Endothelial cell of umbilical vein (primary cell): ENCODE results near the gene ANKIB1. TPM values are rescaled to one million over a fixed set of nuclear protein-coding genes. Genes with fewer than 3 reads are reported as not detected.

Experiments used
- BruUV-seq: library from RNA; stranded (reverse); fragments of 400-500 nt; replicated peaks from 2 replicates; lab custom pipeline; 2021; lab: Mats Ljungman, UMichigan
- CTCF ChIA-PET: fragments of 300-600, 350-600 bp; sonication (Branson Sonifier 250); formaldehyde crosslinking; loops from one replicate; lab custom pipeline; 2021; ENCODE audit warnings: antibody characterized with exemption, inconsistent platforms; lab: Charles Lee
- POLR2A ChIA-PET: fragments of 300-600, 350-600 bp; sonication (Branson Sonifier 250); formaldehyde crosslinking; loops from one replicate; lab custom pipeline; 2021; ENCODE audit warnings: antibody characterized with exemption, inconsistent platforms; lab: Charles Lee
- DNase-seq: peaks from one replicate; pipeline ENCODE4 v3.0.0-alpha.2; 2011; ENCODE audit warnings: low read depth, low spot score
- FAIRE-seq: peaks from 2 replicates; lab custom pipeline; 2011; peaks lifted over from hg19 to GRCh38; lab: Jason Lieb, UNC
- H2AFZ ChIP-seq: 2 replicates; pipeline ENCODE4 v1.6.0; 2012; ENCODE audit warnings: low read depth, low read length, control low read depth, inconsistent platforms
- H3K27ac ChIP-seq: 2 replicates; pipeline ENCODE4 v1.5.1; 2011; ENCODE audit warnings: low read depth, mild to moderate bottlenecking, control low read depth, low read length, moderate library complexity; ENCODE audit not compliant: insufficient read depth
- H3K27me3 ChIP-seq, 2 experiments: 2 replicates each; pipeline versions ENCODE4 v1.6.0 to v1.6.1; 2011; ENCODE audit warnings: low read length in 2 of 2, mixed read lengths in 1 of 2; ENCODE audit not compliant: control insufficient read depth in 2 of 2, insufficient read depth in 2 of 2
- H3K36me3 ChIP-seq, 2 experiments: 2 replicates in 1 of 2; 3 replicates in 1 of 2; pipeline ENCODE4 v1.5.1; 2011; ENCODE audit warnings: low read length in 2 of 2, mild to moderate bottlenecking in 1 of 2, moderate library complexity in 1 of 2; ENCODE audit not compliant: control insufficient read depth in 2 of 2, insufficient read depth in 2 of 2; ENCODE audit errors: extremely low read depth in 1 of 2
- H3K4me1 ChIP-seq: 3 replicates; pipeline ENCODE4 v1.5.1; 2011; ENCODE audit warnings: mild to moderate bottlenecking, low read length; ENCODE audit not compliant: control insufficient read depth, insufficient read depth; ENCODE audit errors: extremely low read depth
- H3K4me2 ChIP-seq: 2 replicates; pipeline ENCODE4 v1.6.1; 2011; ENCODE audit warnings: low read length, control low read depth, mixed read lengths; ENCODE audit not compliant: insufficient read depth
- H3K4me3 ChIP-seq, 3 experiments: fragments of 200-600 bp in 1 of 3; sonication (generic), shearing (Covaris generic) in 1 of 3; replicated peaks in 1 of 3; 2 replicates each; pipeline ENCODE4 v1.5.1; 2011 to 2016; ENCODE audit warnings: control low read depth in 3 of 3, low read length in 3 of 3, mild to moderate bottlenecking in 2 of 3, inconsistent platforms in 1 of 3, low read depth in 1 of 3, moderate library complexity in 1 of 3; ENCODE audit not compliant: insufficient read depth in 1 of 3
- H3K79me2 ChIP-seq: 2 replicates; pipeline ENCODE4 v1.6.0; 2012; ENCODE audit warnings: low read length, inconsistent platforms; ENCODE audit not compliant: control insufficient read depth, insufficient read depth
- H3K9ac ChIP-seq: replicated peaks from 2 replicates; pipeline ENCODE3; 2011; ENCODE audit warnings: low read length, control low read depth; ENCODE audit not compliant: insufficient read depth; ENCODE audit errors: extremely low read depth
- H3K9me1 ChIP-seq: replicated peaks from 3 replicates; pipeline ENCODE4 v1.6.0; 2011; ENCODE audit warnings: mild to moderate bottlenecking, low read length; ENCODE audit not compliant: control insufficient read depth, insufficient read depth; ENCODE audit errors: extremely low read depth
- H3K9me3 ChIP-seq: replicated peaks from 2 replicates; pipeline ENCODE4 v1.5.1; 2012; ENCODE audit warnings: low read length, inconsistent platforms; ENCODE audit not compliant: control insufficient read depth, insufficient read depth
- H4K20me1 ChIP-seq: replicated peaks from 2 replicates; pipeline ENCODE3; 2011; ENCODE audit warnings: mild to moderate bottlenecking, low read length; ENCODE audit not compliant: control insufficient read depth, insufficient read depth; ENCODE audit errors: extremely low read depth
- EZH2 ChIP-seq: IDR thresholded peaks from 2 replicates; pipeline ENCODE4 v1.6.1; 2012; ENCODE audit warnings: borderline replicate concordance, low read depth, mild to moderate bottlenecking, moderate library complexity, low read length, inconsistent platforms; ENCODE audit not compliant: severe bottlenecking
- FOS ChIP-seq: IDR thresholded peaks from 2 replicates; pipeline ENCODE4 v1.6.1; 2011; ENCODE audit warnings: mild to moderate bottlenecking, low read length, moderate library complexity, borderline replicate concordance; ENCODE audit not compliant: insufficient read depth
- GATA2 ChIP-seq: IDR thresholded peaks from 2 replicates; pipeline ENCODE4 v1.7.0; 2011; ENCODE audit warnings: low read depth, mild to moderate bottlenecking, moderate library complexity, mixed read lengths, low read length; ENCODE audit not compliant: insufficient read length, insufficient read depth
- JUN ChIP-seq: IDR thresholded peaks from 2 replicates; pipeline ENCODE4 v1.6.1; 2011; ENCODE audit warnings: borderline replicate concordance, low read depth; ENCODE audit not compliant: insufficient read length, insufficient read depth
- MYC ChIP-seq: IDR thresholded peaks from one replicate; pipeline ENCODE4 v1.6.1; 2011; ENCODE audit warnings: mild to moderate bottlenecking, low read depth, low read length
- POLR2A ChIP-seq: IDR thresholded peaks from 2 replicates; pipeline ENCODE4 v1.6.1; 2012; ENCODE audit warnings: low read depth, mild to moderate bottlenecking, control low read depth, low read length
- POLR2AphosphoS5 ChIP-seq: IDR thresholded peaks from 2 replicates; pipeline ENCODE4 v1.6.1; 2012; ENCODE audit warnings: low read depth, mild to moderate bottlenecking, control low read depth, low read length, moderate library complexity; ENCODE audit not compliant: insufficient read depth
- dilution Hi-C: fragments of 300-500 bp; cut with MboI; formaldehyde crosslinking; loops from one replicate; pipeline ENCODE4 v1.15.0; 2019; ENCODE audit warnings: low sequenced_read_pairs; ENCODE audit not compliant: extremely low pct_ligation_motif_present
- intact Hi-C: fragments of 100-400 bp; cut with micrococcal nuclease; formaldehyde crosslinking; loops from one replicate; pipeline ENCODE4 v1.10.0; 2022
- polyA plus RNA-seq, 4 experiments: library from polyadenylated mRNA; depleted of rRNA in 3 of 4; stranded (reverse) in 3 of 4; unstranded in 1 of 4; fragments of >200 nt; gene quantifications; 2 replicates each; pipeline versions ENCODE4 v1.2.1 to v1.2.3, GENCODE V29; 2011 to 2012; ENCODE audit warnings: missing spikeins in 1 of 4
- total RNA-seq: library from RNA; stranded (reverse); gene quantifications from 2 replicates; pipeline ENCODE4 v1.2.3, GENCODE V29; 2021
- TF ChIP-seq, protein P1 (sequence below): IDR thresholded peaks from 2 replicates; pipeline ENCODE4 v1.6.1; 2011; ENCODE audit not compliant: insufficient read depth, insufficient read length
- TF ChIP-seq, protein P2 (sequence below), 2 donors: IDR thresholded peaks; 1 replicate in 1 of 2; 2 replicates in 1 of 2; pipeline ENCODE4 v1.5.1; 2011; ENCODE audit warnings: low read length in 2 of 2, mild to moderate bottlenecking in 2 of 2, moderate library complexity in 2 of 2, control low read depth in 1 of 2, inconsistent platforms in 1 of 2, low read depth in 1 of 2; ENCODE audit not compliant: insufficient read depth in 1 of 2; ENCODE audit errors: extremely low read depth in 1 of 2

The ANKIB1 gene
- total and polyA plus RNA-seq, 2 donors (not counting 3 experiments of a cell fraction or from before 2014, with no cell fraction given) = 16.9 to 56.5 TPM

DNA sequence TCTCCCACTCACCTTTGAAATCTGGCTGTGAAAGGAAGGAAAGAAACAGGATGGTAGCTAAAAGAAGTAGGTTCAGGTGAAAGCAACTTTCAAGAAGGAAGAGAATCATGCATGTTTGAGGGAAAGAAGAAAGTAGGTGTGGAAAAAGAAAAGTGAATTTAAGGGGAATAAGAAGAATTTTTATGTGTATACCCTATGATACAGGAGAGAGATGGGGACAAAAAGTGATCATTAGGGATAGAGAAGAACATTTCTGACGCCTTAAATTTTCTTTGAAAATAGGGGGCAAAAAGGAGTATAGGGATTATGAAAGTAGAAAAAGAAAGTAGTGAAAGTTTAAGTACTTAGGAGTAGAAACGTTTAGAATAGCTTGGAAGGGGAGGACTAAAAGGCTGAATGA is 15.2 kb upstream of the ANKIB1 start:
- ChIA-PET CTCF (interaction anchor here (0.5 to 1.0 kb wide), 4 partner anchors 23 to 217 kb away, joined by 3 read pairs; partner anchors contain the start of genes GATAD1 and LRRD1), POLR2A (no interaction called here)
- no peak overlapping the region for H2AFZ ChIP-seq
- H3K4me2 ChIP-seq = no peak overlapping the region
- H3K27me3 ChIP-seq = no peaks in the 10 kb centered on the region
- DNase-seq = no peak
- H3K9ac ChIP-seq = no peak overlapping the region
- no peaks in the 10 kb centered on the region for H3K9me3 ChIP-seq
- no peak overlapping the region for H3K27ac ChIP-seq
- no peaks in the 10 kb centered on the region for H4K20me1 ChIP-seq
- no peak for FAIRE-seq
- no peaks in the 10 kb centered on the region for H3K4me1 ChIP-seq
- dilution Hi-C loops = no loop called here
- no peaks in the 10 kb centered on the region for H3K79me2 ChIP-seq
- BruUV-seq = no TSS peak
- intact Hi-C loops = no loop called here
- TF ChIP-seq FOS (no peak), POLR2A (no peak), GATA2 (no peak), JUN (no peak), EZH2 (no peak), POLR2AphosphoS5 (no peak), MYC (no peak)
- TF ChIP-seq, protein P1, sequence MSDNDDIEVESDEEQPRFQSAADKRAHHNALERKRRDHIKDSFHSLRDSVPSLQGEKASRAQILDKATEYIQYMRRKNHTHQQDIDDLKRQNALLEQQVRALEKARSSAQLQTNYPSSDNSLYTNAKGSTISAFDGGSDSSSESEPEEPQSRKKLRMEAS = no peak
- TF ChIP-seq, protein P2, sequence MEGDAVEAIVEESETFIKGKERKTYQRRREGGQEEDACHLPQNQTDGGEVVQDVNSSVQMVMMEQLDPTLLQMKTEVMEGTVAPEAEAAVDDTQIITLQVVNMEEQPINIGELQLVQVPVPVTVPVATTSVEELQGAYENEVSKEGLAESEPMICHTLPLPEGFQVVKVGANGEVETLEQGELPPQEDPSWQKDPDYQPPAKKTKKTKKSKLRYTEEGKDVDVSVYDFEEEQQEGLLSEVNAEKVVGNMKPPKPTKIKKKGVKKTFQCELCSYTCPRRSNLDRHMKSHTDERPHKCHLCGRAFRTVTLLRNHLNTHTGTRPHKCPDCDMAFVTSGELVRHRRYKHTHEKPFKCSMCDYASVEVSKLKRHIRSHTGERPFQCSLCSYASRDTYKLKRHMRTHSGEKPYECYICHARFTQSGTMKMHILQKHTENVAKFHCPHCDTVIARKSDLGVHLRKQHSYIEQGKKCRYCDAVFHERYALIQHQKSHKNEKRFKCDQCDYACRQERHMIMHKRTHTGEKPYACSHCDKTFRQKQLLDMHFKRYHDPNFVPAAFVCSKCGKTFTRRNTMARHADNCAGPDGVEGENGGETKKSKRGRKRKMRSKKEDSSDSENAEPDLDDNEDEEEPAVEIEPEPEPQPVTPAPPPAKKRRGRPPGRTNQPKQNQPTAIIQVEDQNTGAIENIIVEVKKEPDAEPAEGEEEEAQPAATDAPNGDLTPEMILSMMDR (IDR thresholded peaks at IDR 0.05; ENCODE audit: extremely low read depth in 1 of 2, insufficient read depth in 1 of 2, low read depth in 1 of 2, low read length in 2 of 2) = no peak
- H3K4me3 ChIP-seq = no peak overlapping the region
- peaks cover 2 to 4% of the 10 kb centered on the region in 2 experiments for H3K36me3 ChIP-seq
- no peaks in the 10 kb centered on the region for H3K9me1 ChIP-seq
